Thymus (tissue), 11 donors: ENCODE measurements around the gene ATP13A5. TPM values are rescaled to one million over a fixed set of nuclear protein-coding genes. Genes with fewer than 3 reads are reported as not detected.

Source experiments
- DNase-seq, 9 donors: peaks; one replicate each; pipeline ENCODE4 v3.0.0-alpha.2; 2013; ENCODE audit warnings: low spot score in 9 of 9, low read depth in 6 of 9, missing footprints in 1 of 9
- H3K27ac ChIP-seq, 2 donors: one replicate each; pipeline ENCODE4 v1.5.1; 2013; ENCODE audit warnings: control low read depth in 1 of 2, low read depth in 1 of 2, low read length in 1 of 2, mild to moderate bottlenecking in 1 of 2, moderate library complexity in 1 of 2
- H3K27me3 ChIP-seq, 2 donors: one replicate each; pipeline ENCODE4 v1.5.1; 2013; ENCODE audit warnings: low read length in 1 of 2; ENCODE audit not compliant: control insufficient read depth in 2 of 2, insufficient read depth in 1 of 2
- H3K36me3 ChIP-seq, 2 donors: one replicate each; pipeline ENCODE4 v1.5.1; 2013; ENCODE audit warnings: low read length in 1 of 2, mild to moderate bottlenecking in 1 of 2, moderate library complexity in 1 of 2; ENCODE audit not compliant: control insufficient read depth in 2 of 2, insufficient read depth in 2 of 2
- H3K4me1 ChIP-seq, 2 donors: one replicate each; pipeline ENCODE4 v1.5.1; 2013; ENCODE audit warnings: low read length in 2 of 2; ENCODE audit not compliant: control insufficient read depth in 2 of 2, insufficient read depth in 2 of 2
- H3K4me3 ChIP-seq, 2 donors: one replicate each; pipeline ENCODE4 v1.5.1; 2013; ENCODE audit warnings: low read length in 2 of 2, control low read depth in 1 of 2, mild to moderate bottlenecking in 1 of 2
- H3K9me3 ChIP-seq, 2 donors: one replicate each; pipeline ENCODE4 v1.5.1; 2013; ENCODE audit warnings: low read length in 1 of 2, mild to moderate bottlenecking in 1 of 2; ENCODE audit not compliant: control insufficient read depth in 2 of 2, insufficient read depth in 1 of 2
- WGBS: extraction: QIAGEN DNeasy Blood & Tissue Kit; methylation state at CpG from one replicate; pipeline ENCODE4 v1.1.7; 2013; 5-methylcytosine and 5-hydroxymethylcytosine counted together
- polyA plus RNA-seq: library from polyadenylated mRNA; stranded (reverse); fragments of 200-250 nt; gene quantifications from one replicate; pipeline ENCODE4 v1.2.3, GENCODE V29; 2013
- total RNA-seq: library from RNA; stranded (reverse); fragments of 120-200 nt; gene quantifications from one replicate; pipeline ENCODE4 v1.2.4, GENCODE V29; 2013
- donor health status: healthy.

Gene ATP13A5
- total and polyA plus RNA-seq, 2 donors, result 0.05 to 0.37 TPM

GRCh38 chr3:193305356-193305755 is 73.2 kb downstream of the ATP13A5 start:
- 94% methylated on average over 1 of the region's 1 CpG for WGBS
- H3K4me1 ChIP-seq, result no peaks in the 10 kb centered on the region
- no peak for DNase-seq
- H3K9me3 ChIP-seq, result no peaks in the 10 kb centered on the region
- H3K4me3 ChIP-seq, result no peak overlapping the region
- no peaks in the 10 kb centered on the region for H3K27me3 ChIP-seq
- H3K36me3 ChIP-seq, result no peaks in the 10 kb centered on the region
- H3K27ac ChIP-seq, result no peak overlapping the region

- no peak for DNase-seq
- no peaks in the 10 kb centered on the region for H3K27me3 ChIP-seq
- H3K27ac ChIP-seq, result no peak overlapping the region
- no peak overlapping the region for H3K4me3 ChIP-seq
- no peaks in the 10 kb centered on the region for H3K4me1 ChIP-seq
- no peaks in the 10 kb centered on the region for H3K9me3 ChIP-seq
- H3K36me3 ChIP-seq, result no peaks in the 10 kb centered on the region
- 96% methylated on average over 1 of the region's 1 CpG for WGBS
These were observed 77.1 kb downstream of the ATP13A5 start for GRCh38 chr3:193301433-193301832.

- H3K27ac ChIP-seq, result no peak overlapping the region
- DNase-seq, result no peak
- H3K27me3 ChIP-seq, result no peaks in the 10 kb centered on the region
- H3K9me3 ChIP-seq, result no peaks in the 10 kb centered on the region
- no peak overlapping the region for H3K4me3 ChIP-seq
- H3K36me3 ChIP-seq, result no peaks in the 10 kb centered on the region
- WGBS, result 94% methylated on average over 5 of the region's 5 CpGs
- H3K4me1 ChIP-seq, result no peaks in the 10 kb centered on the region
These were observed 81.1 kb downstream of the ATP13A5 start for GRCh38 chr3:193297421-193297820.

- Histone ChIP-seq H3K27me3 (no peaks in the 10 kb centered on the region), H3K27ac (no peak overlapping the region), H3K4me1 (no peaks in the 10 kb centered on the region), H3K36me3 (no peaks in the 10 kb centered on the region), H3K9me3 (peaks cover 0 to 3% of the 10 kb centered on the region in 2 donors), H3K4me3 (no peak overlapping the region)
- WGBS, result 87% methylated on average over 2 of the region's 2 CpGs
- no peak for DNase-seq
These were observed 82.6 kb downstream of the ATP13A5 start for GRCh38 chr3:193295985-193296384.

GRCh38 chr3:193292386-193292785 is 86.2 kb downstream of the ATP13A5 start:
- Histone ChIP-seq H3K4me1 (no peaks in the 10 kb centered on the region), H3K4me3 (no peak overlapping the region), H3K27ac (no peak overlapping the region), H3K27me3 (no peaks in the 10 kb centered on the region), H3K9me3 (peaks cover 0 to 3% of the 10 kb centered on the region in 2 donors), H3K36me3 (no peaks in the 10 kb centered on the region)
- no peak for DNase-seq
- 89% methylated on average over 3 of the region's 3 CpGs for WGBS

GRCh38 chr3:193271101-193271840 is 107.3 kb downstream of the ATP13A5 start:
- no peaks in the 10 kb centered on the region for H3K9me3 ChIP-seq
- H3K36me3 ChIP-seq, result no peaks in the 10 kb centered on the region
- no peaks in the 10 kb centered on the region for H3K27me3 ChIP-seq
- no peak overlapping the region for H3K4me3 ChIP-seq
- H3K27ac ChIP-seq, result no peak overlapping the region
- WGBS, result 94% methylated on average over 3 of the region's 3 CpGs
- no peak for DNase-seq
- no peaks in the 10 kb centered on the region for H3K4me1 ChIP-seq

GRCh38 chr3:193270451-193270850 is 108.1 kb downstream of the ATP13A5 start:
- 95% methylated on average over 3 of the region's 3 CpGs for WGBS
- no peak overlapping the region for H3K4me3 ChIP-seq
- DNase-seq, result no peak

GRCh38 chr3:193269343-193270028 is 109.1 kb downstream of the ATP13A5 start:
- 89% methylated on average over 3 of the region's 3 CpGs for WGBS
- no peaks in the 10 kb centered on the region for H3K27me3 ChIP-seq
- no peaks in the 10 kb centered on the region for H3K4me1 ChIP-seq
- H3K9me3 ChIP-seq, result no peaks in the 10 kb centered on the region
- H3K27ac ChIP-seq, result no peak overlapping the region
- no peak overlapping the region for H3K4me3 ChIP-seq
- DNase-seq, result no peak
- H3K36me3 ChIP-seq, result no peaks in the 10 kb centered on the region

More at GRCh38 chr3:193270451-193270850, 108.1 kb downstream of the ATP13A5 start:
- H3K27me3 ChIP-seq, result no peaks in the 10 kb centered on the region
- H3K4me1 ChIP-seq, result no peaks in the 10 kb centered on the region
- no peak overlapping the region for H3K27ac ChIP-seq
- H3K36me3 ChIP-seq, result no peaks in the 10 kb centered on the region
- H3K9me3 ChIP-seq, result no peaks in the 10 kb centered on the region

- no peaks in the 10 kb centered on the region for H3K9me3 ChIP-seq
- no peaks in the 10 kb centered on the region for H3K27me3 ChIP-seq
- H3K4me3 ChIP-seq, result no peak overlapping the region
- 94% methylated on average over 5 of the region's 5 CpGs for WGBS
- no peaks in the 10 kb centered on the region for H3K36me3 ChIP-seq
- no peaks in the 10 kb centered on the region for H3K4me1 ChIP-seq
- H3K27ac ChIP-seq, result no peak overlapping the region
- DNase-seq, result no peak
These were observed 115.8 kb downstream of the ATP13A5 start for GRCh38 chr3:193262707-193263106.
